NCI-H460 (cell line): Measurements from ENCODE around the gene MBD4. TPM values are rescaled to one million over a fixed set of nuclear protein-coding genes. Genes with fewer than 3 reads are reported as not detected.
"Not testable (repeated sequence)": the region's sequence is repeated elsewhere in the genome, so short reads cannot be mapped to it uniquely, and the experiment has no call there.

Experiments
- DNase-seq: peaks from one replicate; pipeline ENCODE4 v3.0.0-alpha.2; 2016; ENCODE audit warnings: low read depth; ENCODE audit errors: extremely low read depth
- polyA plus RNA-seq: library from polyadenylated mRNA; depleted of rRNA; stranded (reverse); fragments of >200 nt; gene quantifications from 2 replicates; pipeline ENCODE4 v1.2.3, GENCODE V29; 2014; cell fraction: nucleus; rRNA removed
- total RNA-seq: library from RNA; depleted of rRNA; stranded (reverse); fragments of >200 nt; shearing (Covaris generic); gene quantifications from 2 replicates; pipeline ENCODE4 v1.2.3, GENCODE V29; 2014; rRNA removed

Gene MBD4
- total RNA-seq = 21.4 and 26.9 TPM in 2 replicates
- polyA plus RNA-seq = 19.9 and 22.8 TPM in 2 replicates

DNA sequence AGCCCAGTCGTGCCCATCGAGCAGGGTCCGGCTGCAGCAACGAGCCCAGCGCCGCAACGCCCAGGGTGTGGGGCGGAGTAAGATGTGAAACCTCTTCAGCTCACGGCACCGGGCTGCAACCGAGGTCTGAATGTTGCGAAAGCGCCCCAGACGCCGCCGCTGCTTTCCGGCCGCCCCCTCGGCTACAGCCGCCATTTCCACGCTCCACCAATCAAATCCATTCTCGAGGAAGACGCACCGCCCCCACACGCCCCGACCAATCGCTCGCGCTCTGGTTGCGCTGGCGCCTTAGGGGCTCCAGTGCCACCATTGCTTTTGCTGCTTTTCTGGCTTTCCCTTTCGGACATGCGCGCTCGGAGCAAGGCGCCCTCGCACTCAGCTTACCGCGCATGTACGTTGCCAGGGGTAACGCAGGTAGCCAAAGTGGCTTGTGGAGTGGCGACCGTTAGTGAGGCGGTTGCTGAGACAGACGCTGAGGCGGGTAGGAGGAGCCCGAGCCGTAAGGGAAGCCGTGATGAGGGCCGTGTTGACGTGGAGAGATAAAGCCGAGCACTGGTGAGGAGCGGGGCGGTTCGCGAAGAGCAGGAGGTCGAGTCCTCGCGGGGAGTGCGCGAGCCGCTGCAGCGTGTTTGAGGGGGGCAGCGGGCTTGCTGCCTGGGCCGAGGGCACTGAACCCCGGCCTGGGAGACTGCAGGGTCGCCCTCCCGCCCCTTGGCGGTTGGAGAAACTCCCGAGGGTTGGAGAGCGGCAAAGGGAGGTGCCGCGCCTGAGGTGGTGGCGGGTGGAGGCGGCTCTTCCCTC is at the start of gene MBD4, which contains the start of gene IFT122:
TSS of gene MBD4 (minus strand) at position 132 of the 801 bp plus-strand sequence. CDS start at position 17, 115 bp downstream.
TSS of gene IFT122 (plus strand) at position 408 of the 801 bp plus-strand sequence. CDS start at position 515, 107 bp downstream.
- DNase-seq = peak; percentile 96

DNA sequence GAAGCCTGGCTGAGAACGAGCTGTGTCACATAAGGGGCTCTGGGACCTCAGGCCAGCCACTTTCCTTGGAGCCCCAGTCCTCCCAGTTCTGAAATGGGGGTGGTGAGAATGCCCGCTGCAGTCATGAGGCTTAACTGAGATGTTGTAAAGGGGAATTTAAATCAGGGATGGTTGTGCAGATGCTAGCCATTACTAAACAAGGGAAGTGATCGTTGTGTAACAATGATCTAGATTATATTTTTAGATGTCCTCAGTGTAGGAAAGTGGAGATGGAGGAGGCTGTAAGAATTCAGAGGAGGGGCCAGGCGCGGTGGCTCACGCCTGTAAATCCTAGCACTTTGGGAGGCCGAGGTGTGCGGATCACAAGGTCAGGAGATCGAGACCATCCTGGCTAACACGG is 49.5 kb upstream of the MBD4 start:
- DNase-seq = not testable (repeated sequence)

GRCh38 chr3:129487868-129488335 is 48.2 kb upstream of the MBD4 start:
- not testable (repeated sequence) for DNase-seq

GRCh38 chr3:129487183-129487867 is 47.6 kb upstream of the MBD4 start:
- no peak for DNase-seq

- no peak for DNase-seq
These were observed 46.9 kb upstream of the MBD4 start for GRCh38 chr3:129486664-129487035.

DNA sequence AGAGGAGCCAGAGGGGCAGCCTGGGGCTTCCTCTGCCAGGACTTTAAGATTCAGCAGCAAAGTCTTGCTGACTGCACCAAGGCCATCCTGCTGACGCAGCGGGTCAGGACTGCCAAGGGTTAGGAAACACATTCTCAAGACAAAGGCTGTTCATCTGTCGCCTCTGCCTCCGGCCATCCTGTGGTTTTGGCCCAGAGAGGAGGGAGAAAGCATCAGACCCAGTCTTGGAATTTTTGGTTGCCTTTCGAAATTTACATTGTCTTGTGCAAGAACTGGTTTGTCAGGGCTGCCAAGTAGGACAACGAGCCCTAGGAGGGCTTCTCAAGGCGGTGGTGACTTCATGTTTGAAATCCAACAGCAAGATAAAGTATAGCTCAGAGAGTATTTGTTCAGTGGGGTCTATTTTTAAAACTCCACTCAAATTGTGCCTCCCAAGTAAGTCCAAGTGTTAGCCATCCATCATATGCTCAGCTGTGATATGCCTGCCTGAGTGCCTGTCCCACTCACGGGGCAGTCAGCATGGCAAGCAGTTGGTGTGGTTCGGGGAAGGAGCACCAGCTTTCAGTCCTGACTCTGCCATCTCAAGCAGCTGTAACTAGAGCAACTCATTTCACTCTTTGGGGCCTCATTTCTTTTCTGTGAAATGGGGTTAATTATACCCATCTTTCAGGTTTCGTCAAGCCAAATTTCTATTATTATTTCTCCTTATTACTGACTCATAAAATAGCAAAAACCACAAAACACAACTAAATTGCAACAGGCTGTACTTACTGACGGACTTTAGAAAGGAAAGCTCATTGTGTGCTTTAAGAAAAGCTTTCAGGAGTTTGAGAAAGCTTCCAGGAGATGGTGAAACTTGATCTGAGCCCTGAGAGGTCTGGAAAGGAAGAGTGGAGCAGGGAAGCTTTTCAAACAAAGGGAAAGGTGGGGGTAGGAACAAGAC is 46.2 kb upstream of the MBD4 start:
- no peak for DNase-seq

DNA sequence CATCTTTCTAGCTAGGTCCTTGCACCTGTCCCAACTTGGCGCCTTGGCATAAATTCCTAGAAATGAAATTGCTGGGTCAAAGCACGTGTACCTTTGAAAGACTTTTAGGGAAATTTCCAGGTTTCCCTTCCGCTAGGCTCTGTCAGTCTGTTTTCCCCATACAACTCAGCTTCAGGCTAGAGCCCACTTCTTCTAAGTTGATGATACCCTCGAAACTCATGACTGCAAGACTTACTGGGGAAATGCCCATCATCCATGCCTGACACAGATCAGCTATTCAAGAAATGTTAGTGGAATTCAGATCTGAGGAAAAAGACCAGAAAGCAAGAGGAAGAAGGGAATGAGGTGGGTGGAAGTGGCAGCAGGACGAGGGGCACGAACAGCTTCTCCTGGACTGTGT is 45.4 kb upstream of the MBD4 start:
- DNase-seq = not testable (repeated sequence)

DNA sequence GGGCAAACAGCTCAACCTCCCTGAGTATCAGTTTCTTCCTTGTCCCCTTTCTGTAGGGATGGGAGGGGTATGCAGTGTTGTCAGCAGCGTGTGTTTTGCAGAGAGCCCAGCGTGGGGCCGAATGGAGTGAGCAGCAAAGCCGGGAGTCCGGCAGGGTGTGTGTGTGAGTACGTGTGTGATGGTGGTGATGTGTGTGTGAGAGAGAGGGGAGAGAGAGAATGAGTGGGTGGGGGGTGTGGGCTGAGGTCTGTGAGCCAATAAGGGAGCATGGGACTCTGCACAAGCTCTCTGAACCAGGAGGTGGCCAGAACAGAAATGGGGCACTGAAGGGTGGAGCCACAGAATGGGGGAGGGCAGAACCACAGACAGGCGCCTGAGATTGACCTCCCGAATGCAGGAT is 44.1 kb upstream of the MBD4 start:
- DNase-seq = no peak

- DNase-seq = no peak
These were observed 43.0 kb upstream of the MBD4 start for GRCh38 chr3:129482721-129483120.

DNA sequence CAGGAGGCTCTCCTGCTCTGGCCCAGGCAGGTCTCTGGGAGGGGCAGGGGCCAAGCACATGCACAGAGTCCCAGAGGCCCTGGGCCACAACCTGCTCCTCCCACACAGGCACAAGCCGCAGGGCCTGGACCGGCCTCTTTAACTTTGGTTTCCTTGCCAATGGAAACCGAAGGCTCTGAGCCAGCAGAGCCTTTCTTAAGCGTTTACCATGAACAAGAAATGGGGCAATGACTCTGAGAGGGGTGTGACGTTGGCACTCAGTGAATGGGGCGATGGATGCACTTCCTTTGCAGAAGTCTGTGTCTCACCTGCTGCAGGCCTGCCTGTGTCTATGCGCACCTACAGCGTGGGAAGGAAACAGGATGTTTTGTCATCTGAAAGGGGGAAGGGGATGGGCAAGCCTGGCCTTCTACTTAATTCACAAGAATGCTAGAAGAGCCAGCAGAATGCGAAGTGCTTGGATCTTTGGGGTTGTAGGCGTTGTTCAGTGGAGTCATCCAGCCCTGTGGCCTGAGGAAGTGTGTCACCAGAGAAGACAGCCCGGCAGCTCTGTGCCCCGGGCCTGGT is 42.1 kb upstream of the MBD4 start:
- no peak for DNase-seq

GRCh38 chr3:129481225-129481765 is 41.5 kb upstream of the MBD4 start:
- DNase-seq = not testable (repeated sequence)

- DNase-seq = no peak
These were observed 36.8 kb upstream of the MBD4 start for GRCh38 chr3:129476586-129476985.

GRCh38 chr3:129475863-129476262 is 36.1 kb upstream of the MBD4 start:
- no peak for DNase-seq

DNA sequence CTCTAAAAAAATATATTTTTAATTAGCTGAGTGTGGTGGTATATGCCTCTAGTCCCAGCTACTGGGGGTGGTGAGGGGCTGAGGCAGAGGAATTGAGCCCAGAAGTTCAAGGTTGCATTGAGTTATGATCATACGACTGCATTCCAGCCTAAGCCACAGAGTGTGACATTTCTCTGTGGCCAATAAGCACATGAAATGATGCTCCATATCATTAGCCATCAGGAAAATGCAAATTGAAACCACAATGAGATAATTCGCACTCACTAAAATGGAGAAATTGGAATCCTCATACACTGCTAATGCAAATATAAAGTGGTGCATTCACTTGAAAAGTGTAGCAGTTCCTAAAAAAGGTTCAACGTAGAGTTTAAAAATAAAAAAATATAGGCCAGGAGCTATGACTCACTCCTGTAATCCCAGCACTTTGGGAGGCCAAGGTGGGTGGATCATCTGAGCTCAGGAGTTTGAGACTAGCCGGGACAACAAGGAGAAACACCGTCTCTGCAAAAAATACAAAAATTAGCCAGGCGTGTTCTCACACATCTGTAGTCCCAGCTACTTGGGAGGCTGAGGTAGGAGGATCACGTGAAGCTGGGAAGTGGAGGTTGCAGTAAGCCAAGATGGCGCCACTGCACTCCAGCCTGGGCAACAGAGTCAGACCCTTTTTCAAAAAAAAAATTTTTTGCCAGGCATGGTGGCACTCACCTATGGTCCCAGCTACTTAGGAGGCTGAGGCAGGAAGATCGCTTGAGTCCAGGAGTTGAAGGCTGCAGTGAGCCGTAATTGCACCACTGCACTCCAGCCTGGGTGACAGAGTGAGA is 35.4 kb upstream of the MBD4 start:
- DNase-seq = no peak

DNA sequence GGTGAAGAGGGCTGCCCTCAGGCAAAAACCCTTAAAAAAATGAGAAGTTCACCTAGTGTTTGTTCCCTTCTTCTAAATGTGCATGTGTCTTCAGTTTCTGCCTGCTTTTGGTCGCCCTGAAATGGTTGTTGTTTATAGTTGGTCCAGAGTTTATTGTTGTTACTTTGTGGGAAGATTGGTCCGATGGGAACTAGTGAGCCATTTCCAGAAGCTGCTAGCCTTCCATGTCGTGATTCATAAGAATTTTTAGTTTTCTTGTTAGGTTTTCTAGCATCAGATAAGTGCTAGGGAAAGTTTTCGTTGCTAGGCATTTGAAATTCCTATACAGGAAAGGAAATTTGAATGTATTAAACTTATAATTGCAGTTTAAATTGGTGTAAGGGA is 34.0 kb upstream of the MBD4 start:
- no peak for DNase-seq

GRCh38 chr3:129473067-129473768 is 33.5 kb upstream of the MBD4 start:
- DNase-seq = no peak

DNA sequence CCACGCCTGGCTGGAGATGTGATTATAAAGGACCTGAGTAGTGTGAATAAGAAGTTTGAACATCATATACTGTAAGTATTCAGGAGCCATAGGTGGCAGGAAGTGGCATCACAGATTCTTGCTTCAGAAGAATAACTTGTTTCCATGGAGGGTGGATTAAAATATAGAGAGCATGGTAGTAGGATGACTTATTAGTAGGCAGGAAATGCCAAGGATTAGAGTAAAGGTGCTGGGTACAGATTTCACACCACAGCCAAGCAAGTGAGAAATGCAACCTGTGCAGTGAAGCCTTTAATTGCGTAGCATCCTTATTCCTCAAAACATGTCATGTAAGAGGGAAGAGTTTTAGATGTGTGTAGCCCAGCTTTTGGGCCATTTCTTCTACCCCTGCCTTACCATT is 31.1 kb upstream of the MBD4 start:
- no peak for DNase-seq

- DNase-seq = no peak
These were observed 29.3 kb upstream of the MBD4 start for GRCh38 chr3:129469026-129469425.

DNA sequence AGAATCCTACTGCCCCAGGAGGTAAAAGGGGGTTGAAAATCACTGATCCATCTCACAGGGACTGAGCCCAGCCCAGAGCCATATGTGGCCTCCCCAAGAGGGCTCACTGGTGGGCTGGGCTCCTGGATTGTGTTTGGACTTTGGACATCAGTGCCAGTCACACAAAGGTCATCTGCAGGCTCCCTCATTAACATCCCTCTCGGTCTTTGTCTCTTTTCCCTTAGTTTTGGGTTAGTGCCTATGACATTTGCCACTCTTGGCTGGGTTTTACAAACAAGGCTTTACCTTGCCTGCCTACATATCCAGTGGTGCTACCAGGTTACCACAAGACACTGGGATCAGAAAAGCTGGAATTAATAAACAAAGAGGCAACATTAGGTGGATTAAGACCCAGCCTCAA is 28.2 kb upstream of the MBD4 start:
- DNase-seq = no peak
